HEK293 (cell line): Measurements from ENCODE around the gene LMF1.

ENCODE experiments used
- TCF7L2 ChIP-seq: IDR thresholded peaks from 2 replicates; pipeline ENCODE4 v1.6.1; 2011; ENCODE audit warnings: low read depth, mild to moderate bottlenecking, inconsistent platforms, low read length, moderate library complexity, borderline replicate concordance
- ZBTB8A ChIP-seq: fragments of 450-650 bp; formaldehyde crosslinking; IDR thresholded peaks from 2 replicates; pipeline ENCODE4 v1.5.1; 2016; ENCODE audit warnings: missing biosample characterization, missing genetic modification characterization
- ZNF121 ChIP-seq: fragments of 450-650 bp; formaldehyde crosslinking; IDR thresholded peaks from 2 replicates; pipeline ENCODE4 v1.5.1; 2016; ENCODE audit warnings: missing biosample characterization, missing genetic modification characterization
- TF ChIP-seq, protein P1 (sequence below): fragments of 450-650 bp; formaldehyde crosslinking; IDR thresholded peaks from 2 replicates; pipeline ENCODE4 v1.5.1; 2016; ENCODE audit warnings: missing biosample characterization, missing genetic modification characterization

DNA sequence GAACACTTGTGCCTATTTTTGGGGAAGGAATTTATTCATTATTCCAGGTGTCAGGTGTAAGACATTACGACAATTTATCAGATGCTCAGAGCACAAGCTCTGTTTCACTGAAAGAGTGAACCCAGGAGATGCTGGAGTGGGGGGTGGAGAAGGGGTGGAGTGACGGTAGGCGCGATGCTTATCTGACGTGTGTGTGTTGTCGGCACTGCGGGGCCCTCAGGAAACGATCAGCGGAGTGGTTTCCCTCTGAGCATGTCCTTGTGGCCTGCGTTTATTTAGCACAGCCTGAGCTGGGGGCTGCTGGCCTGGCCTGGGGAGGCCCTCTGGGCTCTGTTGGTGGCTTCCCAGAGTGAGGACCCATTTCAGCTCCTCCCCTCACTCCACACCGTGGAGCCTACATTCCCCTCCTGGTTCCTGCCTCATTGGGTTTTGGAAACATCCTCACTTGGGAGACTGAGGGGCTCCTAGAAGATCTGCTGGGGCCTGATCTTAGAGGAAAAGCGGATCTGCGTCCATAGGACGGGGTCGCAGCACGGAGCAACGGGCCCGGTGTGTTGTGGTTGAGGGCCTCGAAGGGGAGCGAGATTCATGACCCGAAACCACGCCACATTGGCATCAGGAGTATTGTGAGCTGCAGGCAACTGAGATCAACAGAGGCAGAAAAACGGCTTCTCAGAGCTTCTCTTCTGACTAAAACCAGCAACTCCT is 151.3 kb downstream of the LMF1 start:
- no peak for TF ChIP-seq ZNF121 (tag by site-specific recombination)
- TF ChIP-seq, protein P1, sequence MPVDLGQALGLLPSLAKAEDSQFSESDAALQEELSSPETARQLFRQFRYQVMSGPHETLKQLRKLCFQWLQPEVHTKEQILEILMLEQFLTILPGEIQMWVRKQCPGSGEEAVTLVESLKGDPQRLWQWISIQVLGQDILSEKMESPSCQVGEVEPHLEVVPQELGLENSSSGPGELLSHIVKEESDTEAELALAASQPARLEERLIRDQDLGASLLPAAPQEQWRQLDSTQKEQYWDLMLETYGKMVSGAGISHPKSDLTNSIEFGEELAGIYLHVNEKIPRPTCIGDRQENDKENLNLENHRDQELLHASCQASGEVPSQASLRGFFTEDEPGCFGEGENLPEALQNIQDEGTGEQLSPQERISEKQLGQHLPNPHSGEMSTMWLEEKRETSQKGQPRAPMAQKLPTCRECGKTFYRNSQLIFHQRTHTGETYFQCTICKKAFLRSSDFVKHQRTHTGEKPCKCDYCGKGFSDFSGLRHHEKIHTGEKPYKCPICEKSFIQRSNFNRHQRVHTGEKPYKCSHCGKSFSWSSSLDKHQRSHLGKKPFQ (tag by site-specific recombination) = no peak
- no peak for TF ChIP-seq ZBTB8A
- TF ChIP-seq TCF7L2 = no peak
